Measurements from ENCODE around the gene CHST1.

Gene CHST1

DNA sequence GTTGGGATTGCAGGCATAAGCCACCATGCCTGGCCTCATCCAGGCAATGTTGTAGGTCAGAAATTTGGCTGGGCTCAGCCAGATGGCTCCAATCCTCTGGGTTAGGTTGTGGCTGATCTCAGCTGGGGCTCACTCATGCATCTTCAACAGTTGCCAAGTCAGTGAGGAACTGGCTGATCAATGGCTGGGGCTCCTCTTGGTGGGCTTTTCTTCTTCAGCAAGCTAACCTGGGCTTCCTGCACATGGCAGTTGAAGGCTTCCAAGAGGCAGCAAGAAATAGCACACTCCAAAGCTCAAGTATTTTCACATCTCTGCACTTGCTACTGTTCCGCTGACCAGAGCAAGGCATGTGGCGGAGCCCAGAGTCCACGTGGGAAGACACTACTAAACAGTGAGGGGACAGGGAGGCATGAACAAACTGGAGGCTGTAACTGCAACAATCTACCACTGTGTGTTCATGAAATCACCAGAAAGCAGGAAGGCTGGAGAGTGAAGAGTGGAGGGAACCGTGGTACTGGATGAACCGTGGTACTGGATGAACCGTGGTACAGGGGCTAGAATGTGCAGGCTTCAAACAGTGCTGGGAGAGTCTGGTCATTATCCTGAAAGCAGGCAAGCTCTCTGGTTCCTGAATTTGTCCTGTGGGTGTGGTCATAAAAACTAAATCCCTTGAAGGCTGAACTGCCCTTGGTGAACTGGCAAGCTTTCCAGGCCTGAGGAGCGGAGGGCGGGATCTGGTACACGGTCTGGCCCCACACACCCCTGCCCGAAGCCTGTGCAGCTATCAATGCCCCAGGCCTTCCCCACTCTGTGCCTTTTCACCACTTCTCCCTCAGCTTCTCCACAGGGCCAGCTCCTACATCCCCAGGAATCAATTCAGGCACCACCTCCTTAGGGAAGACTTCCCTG, 20.2 kb downstream of the CHST1 start:
- no peak for DNase-seq (ENCODE audit: low spot score)

GRCh38 chr11:45643598-45644260, 21.7 kb downstream of the CHST1 start:
- no peak for DNase-seq (ENCODE audit: low spot score)

GRCh38 chr11:45641961-45642360, 23.5 kb downstream of the CHST1 start:
- DNase-seq (ENCODE audit: low spot score) = no peak

DNA sequence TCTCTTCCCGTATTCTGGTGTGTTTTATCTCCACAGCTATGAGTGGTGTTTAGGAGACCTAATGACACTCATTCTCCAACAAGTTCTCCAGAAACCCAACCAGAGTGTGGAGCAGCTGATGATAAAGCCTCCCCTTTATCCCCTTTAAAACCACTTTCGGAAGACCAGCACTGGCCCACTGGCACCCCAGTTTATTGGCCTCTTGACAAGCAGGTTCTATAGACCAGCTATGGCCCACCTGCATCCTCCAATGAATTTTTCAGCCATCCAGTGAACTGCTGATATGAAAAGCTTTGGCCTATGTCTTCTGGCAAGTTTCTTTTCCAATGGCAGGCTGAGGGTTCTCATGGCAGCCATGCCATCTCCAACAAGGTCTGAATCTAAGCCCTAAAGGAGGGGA, 27.4 kb downstream of the CHST1 start:
- no peak for DNase-seq (ENCODE audit: low spot score)

GRCh38 chr11:45635907-45636306, 29.5 kb downstream of the CHST1 start:
- DNase-seq (ENCODE audit: low spot score) = no peak

DNA sequence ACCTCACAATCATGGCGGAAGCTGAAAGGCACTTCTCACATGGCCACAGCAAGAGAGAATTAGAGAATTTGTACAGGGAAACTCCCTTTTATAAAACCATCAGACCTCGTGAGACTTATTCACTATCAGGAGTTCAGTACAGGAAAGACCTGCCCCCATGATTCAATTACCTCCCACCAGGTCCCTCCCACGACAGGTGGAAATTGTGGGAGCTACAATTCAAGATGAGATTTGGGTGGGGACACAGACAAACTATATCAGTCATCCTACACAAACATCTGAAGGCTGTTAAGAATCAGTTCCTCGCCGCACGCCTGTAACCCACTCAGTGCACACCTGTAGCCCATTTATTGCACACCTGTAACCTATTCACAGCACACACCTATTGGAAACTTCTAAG, 39.8 kb downstream of the CHST1 start:
- no peak for DNase-seq (ENCODE audit: low spot score)

- no peak for DNase-seq (ENCODE audit: low spot score)
These were observed 41.3 kb downstream of the CHST1 start for GRCh38 chr11:45624095-45624494.

GRCh38 chr11:45622861-45623260, 42.6 kb downstream of the CHST1 start:
- no peak for DNase-seq (ENCODE audit: low spot score)

DNA sequence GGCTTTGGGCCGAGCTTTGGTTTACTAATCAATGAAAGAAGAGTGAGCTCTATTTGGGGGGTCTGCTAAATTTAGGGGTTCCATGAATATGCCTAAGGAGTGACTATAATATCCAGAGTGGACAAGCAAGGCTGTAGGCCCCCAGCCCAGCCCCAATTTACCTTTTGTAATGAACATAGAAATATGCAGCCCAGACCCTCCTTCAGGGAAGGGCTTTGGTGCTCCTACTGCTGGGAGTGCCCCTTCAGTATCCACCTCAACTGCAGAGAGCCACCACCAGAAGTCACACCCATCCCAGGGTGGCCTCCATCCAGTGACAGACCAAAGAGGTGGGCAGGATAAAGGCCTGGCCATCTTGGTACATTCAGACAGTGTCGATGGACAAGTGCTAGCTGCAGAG, 43.1 kb downstream of the CHST1 start:
- no peak for DNase-seq (ENCODE audit: low spot score)

GRCh38 chr11:45621588-45621987, 43.8 kb downstream of the CHST1 start:
- no peak for DNase-seq (ENCODE audit: low spot score)

GRCh38 chr11:45620243-45620642, 45.2 kb downstream of the CHST1 start:
- no peak for DNase-seq (ENCODE audit: low spot score)

GRCh38 chr11:45618897-45619296, 46.5 kb downstream of the CHST1 start:
- no peak for DNase-seq (ENCODE audit: low spot score)

- no peak for DNase-seq (ENCODE audit: low spot score)
These were observed 47.4 kb downstream of the CHST1 start for GRCh38 chr11:45617871-45618601.

DNA sequence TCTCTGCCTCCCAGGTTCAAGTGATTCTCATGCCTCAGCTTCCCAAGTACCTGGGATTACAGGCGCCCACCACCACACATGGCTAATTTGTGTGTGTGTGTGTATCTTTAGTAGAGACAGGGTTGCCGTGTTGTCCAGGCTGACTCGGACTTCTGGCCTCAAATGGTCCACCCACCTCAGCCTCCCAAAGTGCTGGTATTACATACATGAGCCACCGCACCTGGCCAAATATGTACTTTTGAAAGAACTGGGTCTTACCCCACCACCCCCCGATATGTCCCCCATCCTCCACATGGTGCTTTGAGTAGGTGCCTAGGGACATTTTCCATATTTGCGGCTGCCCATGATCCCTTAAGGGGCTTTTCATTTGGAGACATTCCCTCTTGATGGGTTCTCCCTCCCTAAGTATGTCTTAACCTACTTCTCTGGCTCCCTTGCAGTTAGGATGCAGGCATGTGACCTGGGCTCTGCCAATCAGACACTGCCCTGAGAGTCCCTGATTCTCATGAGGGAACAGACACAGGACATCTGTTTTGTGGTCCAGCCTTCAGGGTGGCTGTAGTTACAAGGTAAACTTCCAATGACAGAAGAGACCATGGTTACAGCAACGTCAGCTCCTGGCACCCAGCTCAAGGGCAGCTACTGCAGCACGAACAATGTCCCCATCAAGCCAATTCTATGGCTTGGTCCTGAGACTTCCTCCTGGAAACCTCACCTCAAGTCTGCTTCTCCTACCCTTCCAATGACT, 48.4 kb downstream of the CHST1 start:
- no peak for DNase-seq (ENCODE audit: low spot score)

- no peak for DNase-seq (ENCODE audit: low spot score)
These were observed 50.1 kb downstream of the CHST1 start for GRCh38 chr11:45615182-45615792.

GRCh38 chr11:45614196-45614828, 51.1 kb downstream of the CHST1 start:
- DNase-seq (ENCODE audit: low spot score) = no peak

DNA sequence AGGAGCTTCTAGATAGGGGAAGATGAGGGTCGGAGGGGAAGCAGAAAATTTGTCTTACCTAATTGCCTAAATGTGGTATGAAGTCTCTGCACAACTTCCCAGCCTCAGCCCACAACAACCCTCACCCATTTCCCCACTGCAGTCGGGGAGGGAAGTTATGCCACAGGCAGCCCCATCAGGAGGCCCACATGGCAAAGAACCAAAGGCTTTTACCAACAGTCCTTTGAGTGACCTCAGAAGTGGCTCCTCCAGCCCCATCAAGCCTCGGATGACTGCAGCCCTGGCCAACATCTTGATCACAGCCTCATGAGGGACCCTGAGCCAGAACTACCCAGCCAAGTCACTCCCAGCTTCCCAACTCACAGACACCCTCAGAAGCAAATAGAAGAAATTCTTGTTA, 54.8 kb downstream of the CHST1 start:
- no peak for DNase-seq (ENCODE audit: low spot score)

DNA sequence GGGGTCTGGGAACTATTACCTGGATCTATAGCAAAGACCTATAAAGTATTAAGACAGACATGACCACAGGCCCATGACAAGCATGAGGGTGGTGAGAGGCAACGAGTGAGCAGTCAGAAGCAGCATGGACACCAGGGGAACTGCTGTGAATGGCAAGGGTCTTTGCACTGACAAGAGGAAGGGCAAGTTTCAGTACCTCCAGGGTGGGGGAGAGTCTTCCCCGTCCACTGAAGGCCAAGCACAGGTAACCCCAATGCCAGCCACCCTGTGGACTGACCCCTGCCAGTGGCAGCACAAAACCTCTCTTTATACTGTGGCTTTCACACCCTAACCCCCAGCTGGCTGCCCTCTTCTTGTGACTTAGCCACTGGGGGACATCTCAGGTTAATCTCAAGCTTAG, 55.5 kb downstream of the CHST1 start:
- no peak for DNase-seq (ENCODE audit: low spot score)

DNA sequence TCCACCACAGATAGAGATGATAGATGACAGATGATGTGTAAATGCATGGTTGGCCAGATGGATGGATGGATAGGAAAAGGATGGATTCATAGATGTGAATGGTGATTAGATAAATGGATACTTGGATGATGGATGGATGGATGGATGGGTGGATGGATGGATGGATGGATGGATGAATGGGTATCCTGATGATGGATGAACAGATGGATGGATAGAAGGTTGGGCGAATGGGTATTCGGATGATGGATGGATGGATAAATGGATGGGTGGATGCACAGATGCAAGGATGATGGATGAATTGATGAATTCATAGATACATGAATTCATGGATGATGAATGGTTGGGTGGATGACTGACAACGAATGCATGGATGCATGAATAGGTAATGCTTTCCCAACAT, 56.1 kb downstream of the CHST1 start:
- no peak for DNase-seq (ENCODE audit: low spot score)

DNA sequence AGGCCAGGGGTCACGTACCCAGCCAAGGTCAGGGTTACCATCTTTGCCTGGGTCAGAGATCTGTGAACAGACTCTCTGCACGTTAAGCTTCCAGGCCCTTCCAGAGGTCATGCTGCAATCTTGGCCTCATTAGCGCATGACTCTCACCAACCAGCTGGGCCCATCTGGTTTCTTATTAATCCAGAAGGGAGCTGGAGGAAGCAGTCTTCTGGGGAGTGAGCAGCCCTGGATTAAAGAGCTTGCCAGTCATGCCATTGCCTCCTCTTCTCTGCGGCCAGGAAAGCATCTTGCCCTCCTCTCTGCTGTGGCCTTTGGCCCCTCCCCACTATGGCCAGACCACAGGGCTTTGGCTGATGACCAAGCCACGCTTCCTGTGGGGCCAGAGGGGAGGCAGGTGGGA, 57.4 kb downstream of the CHST1 start:
- DNase-seq (ENCODE audit: low spot score) = no peak
